Endothelial cell of umbilical vein (primary cell): ENCODE data around the gene DRC1.

Source experiments
- CTCF ChIP-seq, 2 donors: IDR thresholded peaks; 1 replicate in 1 of 2; 2 replicates in 1 of 2; pipeline ENCODE4 v1.5.1; 2011; ENCODE audit warnings: low read length in 2 of 2, mild to moderate bottlenecking in 2 of 2, moderate library complexity in 2 of 2, control low read depth in 1 of 2, inconsistent platforms in 1 of 2, low read depth in 1 of 2; ENCODE audit not compliant: insufficient read depth in 1 of 2; ENCODE audit errors: extremely low read depth in 1 of 2
- EZH2 ChIP-seq: IDR thresholded peaks from 2 replicates; pipeline ENCODE4 v1.6.1; 2012; ENCODE audit warnings: borderline replicate concordance, low read depth, mild to moderate bottlenecking, moderate library complexity, low read length, inconsistent platforms; ENCODE audit not compliant: severe bottlenecking
- MYC ChIP-seq: IDR thresholded peaks from one replicate; pipeline ENCODE4 v1.6.1; 2011; ENCODE audit warnings: mild to moderate bottlenecking, low read depth, low read length
- POLR2A ChIP-seq: IDR thresholded peaks from 2 replicates; pipeline ENCODE4 v1.6.1; 2012; ENCODE audit warnings: low read depth, mild to moderate bottlenecking, control low read depth, low read length
- TF ChIP-seq, protein P1 (sequence below): IDR thresholded peaks from 2 replicates; pipeline ENCODE4 v1.6.1; 2011; ENCODE audit not compliant: insufficient read depth, insufficient read length

DNA sequence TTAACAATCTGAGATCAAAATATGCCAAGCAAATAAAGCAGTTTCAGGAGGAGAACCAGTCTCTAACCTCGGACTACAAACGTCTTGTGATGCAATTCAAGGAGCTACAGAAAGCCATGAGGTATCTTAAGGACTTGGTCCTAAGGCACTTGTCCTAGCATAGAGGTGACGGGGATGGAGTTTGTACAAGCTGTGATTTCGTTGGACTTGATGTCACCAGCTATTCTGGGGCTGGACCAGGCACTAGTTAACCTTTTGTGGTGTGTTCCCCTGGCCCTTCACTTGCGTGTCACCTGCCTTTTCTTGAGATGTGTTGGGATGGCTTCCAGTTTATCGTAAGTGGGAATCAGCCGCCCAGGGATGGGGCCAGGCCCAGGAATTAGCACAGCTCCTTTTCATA lies 42.5 kb downstream of the DRC1 start:
- no peak for TF ChIP-seq EZH2
- TF ChIP-seq CTCF (IDR thresholded peaks at IDR 0.05; ENCODE audit: extremely low read depth in 1 of 2, insufficient read depth in 1 of 2, low read depth in 1 of 2, low read length in 2 of 2): no peak
- TF ChIP-seq POLR2A: no peak
- TF ChIP-seq, protein P1, sequence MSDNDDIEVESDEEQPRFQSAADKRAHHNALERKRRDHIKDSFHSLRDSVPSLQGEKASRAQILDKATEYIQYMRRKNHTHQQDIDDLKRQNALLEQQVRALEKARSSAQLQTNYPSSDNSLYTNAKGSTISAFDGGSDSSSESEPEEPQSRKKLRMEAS: no peak
- TF ChIP-seq MYC: no peak
